GM20000 (cell line): ENCODE measurements around the gene VPS13D.
"Not testable (repeated sequence)": the region's sequence is repeated elsewhere in the genome, so short reads cannot be mapped to it uniquely, and the experiment has no call there.

Source experiments
- DNase-seq: peaks from one replicate; pipeline ENCODE4 v3.0.0; 2012; ENCODE audit warnings: low spot score
- TF ChIP-seq, protein P1 (sequence below): IDR thresholded peaks from 2 replicates; pipeline ENCODE4 v1.5.1; 2012; ENCODE audit warnings: mild to moderate bottlenecking, control low read depth; ENCODE audit errors: extremely low read depth, missing control alignments

The VPS13D gene

DNA sequence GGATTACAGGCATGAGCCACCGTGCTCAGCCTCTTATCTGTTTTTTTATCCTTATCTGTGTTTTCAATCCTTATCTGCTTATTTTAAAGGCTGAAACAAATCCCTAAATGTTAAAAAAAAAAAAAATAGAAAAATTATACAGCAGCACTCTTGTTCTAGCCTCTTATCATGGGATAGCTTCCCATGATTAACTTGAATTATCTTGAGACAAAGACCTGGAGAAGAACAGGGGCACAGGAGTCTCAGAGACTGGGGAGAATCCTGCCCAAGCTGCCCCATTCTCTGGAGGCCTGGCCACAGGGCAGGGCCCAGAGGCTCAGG is 301.3 kb downstream of the VPS13D start:
- TF ChIP-seq, protein P1, sequence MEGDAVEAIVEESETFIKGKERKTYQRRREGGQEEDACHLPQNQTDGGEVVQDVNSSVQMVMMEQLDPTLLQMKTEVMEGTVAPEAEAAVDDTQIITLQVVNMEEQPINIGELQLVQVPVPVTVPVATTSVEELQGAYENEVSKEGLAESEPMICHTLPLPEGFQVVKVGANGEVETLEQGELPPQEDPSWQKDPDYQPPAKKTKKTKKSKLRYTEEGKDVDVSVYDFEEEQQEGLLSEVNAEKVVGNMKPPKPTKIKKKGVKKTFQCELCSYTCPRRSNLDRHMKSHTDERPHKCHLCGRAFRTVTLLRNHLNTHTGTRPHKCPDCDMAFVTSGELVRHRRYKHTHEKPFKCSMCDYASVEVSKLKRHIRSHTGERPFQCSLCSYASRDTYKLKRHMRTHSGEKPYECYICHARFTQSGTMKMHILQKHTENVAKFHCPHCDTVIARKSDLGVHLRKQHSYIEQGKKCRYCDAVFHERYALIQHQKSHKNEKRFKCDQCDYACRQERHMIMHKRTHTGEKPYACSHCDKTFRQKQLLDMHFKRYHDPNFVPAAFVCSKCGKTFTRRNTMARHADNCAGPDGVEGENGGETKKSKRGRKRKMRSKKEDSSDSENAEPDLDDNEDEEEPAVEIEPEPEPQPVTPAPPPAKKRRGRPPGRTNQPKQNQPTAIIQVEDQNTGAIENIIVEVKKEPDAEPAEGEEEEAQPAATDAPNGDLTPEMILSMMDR = no peak
- no peak for DNase-seq

DNA sequence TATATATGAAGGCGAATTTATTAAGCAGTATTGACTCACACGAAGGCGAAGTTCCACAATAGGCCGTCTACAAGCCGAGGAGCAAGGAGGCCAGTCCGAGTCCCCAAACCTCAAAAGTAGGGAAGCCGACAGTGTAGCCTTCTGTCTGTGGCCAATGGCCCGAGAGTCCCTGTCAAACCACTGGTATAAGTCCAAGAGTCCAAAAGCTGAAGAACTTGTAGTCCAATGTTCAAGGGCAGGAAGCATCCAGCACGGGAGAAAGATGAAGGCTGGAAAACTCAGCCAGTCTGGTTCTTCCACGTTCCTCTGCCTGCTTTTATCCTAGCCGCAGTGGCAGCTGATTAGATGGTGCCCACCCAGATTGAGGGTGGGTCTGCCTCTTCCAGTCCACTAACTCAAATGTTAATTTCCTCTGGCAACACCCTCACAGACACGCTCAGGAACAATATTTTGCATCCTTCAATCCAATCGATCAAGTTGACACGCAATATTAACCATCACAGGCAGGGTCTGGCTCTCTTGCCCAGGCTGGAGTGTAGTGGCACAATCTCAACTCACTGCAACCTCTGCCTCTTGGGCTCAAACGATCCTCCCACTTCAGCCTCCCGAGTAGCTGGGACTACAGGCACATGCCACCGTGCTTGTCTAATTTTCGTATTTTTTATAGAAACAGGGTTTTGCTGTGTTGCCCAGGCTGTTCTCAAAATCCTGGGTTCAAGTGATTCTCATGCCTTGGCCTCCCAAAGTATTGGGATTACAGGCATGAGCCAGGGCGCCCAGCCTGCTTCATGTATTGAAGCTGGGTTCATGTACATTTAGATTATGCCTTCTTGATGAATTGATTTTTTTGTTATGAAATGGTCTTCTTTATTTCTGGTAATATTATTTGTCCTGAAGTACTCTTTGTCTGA is 302.8 kb downstream of the VPS13D start:
- TF ChIP-seq, protein P1 = no peak
- no peak for DNase-seq

DNA sequence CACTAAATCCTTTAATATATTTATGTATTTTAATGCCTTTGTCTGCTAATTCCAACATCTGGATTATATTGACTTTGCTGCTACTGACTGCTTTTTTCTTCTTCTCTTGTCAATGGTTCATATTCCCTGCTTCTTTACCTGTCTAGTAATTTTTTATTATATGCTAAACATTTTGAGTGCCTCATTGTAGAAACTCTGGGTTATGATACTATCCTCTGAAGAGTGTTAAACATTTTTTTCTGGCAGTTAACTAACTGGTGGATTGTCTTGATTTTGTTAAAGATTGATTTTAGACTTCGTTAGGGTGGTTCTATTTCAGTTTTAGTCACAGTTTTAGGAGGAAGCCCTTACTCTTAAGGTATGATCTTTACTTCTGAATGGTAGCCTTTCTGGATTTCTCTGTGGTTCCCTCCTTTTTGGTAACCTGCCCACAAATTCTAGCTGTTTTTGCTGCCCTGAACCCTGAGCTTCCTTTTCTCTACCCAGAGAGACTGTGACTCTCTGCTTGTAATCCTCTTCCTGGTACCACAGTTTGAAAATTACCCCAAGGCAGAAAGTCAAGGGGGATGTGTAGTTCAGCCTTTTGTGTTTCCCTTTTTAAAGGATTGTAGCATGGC is 306.3 kb downstream of the VPS13D start:
- no peak for DNase-seq
- TF ChIP-seq, protein P1 = no peak

DNA sequence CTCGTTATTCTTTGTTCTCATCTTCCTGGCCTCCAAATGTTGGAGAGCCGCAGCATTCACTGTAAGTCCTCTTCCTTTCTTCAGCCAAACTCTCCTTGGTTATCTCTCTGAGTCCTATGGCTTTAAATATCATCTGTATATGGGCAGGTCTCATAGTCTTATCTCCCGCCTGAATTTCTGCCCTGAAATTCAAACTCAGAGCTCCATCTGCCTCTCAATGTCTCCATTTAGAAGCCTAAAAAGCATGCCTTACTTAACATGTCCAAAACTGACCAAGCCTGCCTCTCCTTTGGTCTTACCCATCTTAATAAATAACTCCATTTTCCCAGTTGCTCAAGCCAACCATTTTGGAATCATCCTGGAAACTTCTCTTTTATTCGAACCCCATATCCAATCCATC is 307.5 kb downstream of the VPS13D start:
- TF ChIP-seq, protein P1 = no peak
- DNase-seq = no peak

DNA sequence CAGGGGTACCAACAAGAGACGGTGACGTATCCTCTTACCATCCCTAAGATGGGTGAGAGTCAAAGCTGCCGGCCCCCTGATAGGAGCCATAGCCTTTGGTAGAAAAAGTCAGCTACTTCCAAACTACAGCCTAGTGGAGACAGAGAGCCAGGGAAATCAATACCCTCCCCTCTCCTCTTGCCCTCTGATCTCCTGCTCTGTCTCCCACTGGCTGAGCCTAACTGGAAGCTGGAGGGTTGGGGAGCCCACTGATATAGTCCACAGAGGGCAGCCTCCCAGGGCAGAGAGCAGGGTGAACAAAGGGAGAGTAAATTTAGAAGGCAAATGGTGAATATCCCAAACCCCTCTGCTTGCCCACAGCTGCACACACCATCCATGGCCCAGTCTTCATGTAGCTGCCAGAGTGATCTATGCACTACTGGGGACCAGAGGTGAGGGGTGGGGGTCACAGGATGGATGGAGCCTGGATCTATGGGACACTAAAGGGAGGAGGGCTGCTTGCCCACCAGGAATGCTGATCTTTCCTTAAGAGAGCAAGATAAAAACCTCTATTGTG is 308.2 kb downstream of the VPS13D start:
- TF ChIP-seq, protein P1 = no peak
- no peak for DNase-seq

DNA sequence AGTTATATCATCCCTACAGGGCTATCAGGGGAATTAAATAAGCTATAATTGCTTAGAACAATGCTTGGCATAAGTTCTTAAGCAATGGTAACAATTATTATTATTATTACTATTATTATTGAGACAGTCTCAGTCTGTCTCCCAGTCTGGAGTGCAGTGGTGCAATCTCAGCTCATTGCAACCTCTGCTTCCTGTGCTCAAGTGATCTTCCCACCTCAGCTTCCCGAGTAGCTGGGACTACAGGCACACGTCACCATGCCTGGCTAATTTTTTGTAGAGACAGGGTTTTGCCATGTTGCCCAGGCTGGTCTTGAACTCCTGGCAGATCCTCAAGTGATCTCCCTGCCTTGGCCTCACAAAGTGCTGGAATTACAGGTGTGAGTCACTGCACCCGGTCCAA is 308.7 kb downstream of the VPS13D start:
- not testable (repeated sequence) for DNase-seq

DNA sequence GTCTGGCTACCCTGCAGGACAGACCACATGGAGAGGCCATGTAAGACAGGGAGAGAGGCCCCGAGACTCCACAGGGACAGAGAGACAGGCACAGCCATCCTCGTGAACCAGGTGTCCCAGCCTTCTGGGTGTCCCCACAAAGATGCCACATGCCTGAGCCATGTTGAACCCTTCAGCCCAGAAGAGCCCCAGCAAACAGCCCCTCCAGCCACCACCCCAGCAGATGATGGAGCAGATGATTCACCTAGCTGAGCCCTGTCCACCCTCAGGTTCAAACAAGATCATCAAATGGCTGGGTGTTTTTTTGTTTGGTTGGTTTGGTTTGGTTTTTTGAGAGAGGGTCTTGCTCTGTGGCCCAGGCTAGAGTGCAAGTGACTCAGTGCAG is 309.5 kb downstream of the VPS13D start:
- no peak for DNase-seq

More for the DNA sequence above, 309.5 kb downstream of the VPS13D start:
- TF ChIP-seq, protein P1 = no peak
